Glomerular visceral epithelial cell (primary cell): ENCODE data around the gene IFNAR2.
A peak's percentile ranks its signal among the peaks of the same experiment; 100 is the strongest.
"Not testable (repeated sequence)": the region's sequence is repeated elsewhere in the genome, so short reads cannot be mapped to it uniquely, and the experiment has no call there.

Source experiments
- DNase-seq: peaks from one replicate; pipeline ENCODE4 v3.0.0-alpha.2; 2016; ENCODE audit errors: extremely low spot score

Gene IFNAR2

GRCh38 chr21:33214056-33214455 is 15.7 kb upstream of the IFNAR2 start:
- no peak for DNase-seq

DNA sequence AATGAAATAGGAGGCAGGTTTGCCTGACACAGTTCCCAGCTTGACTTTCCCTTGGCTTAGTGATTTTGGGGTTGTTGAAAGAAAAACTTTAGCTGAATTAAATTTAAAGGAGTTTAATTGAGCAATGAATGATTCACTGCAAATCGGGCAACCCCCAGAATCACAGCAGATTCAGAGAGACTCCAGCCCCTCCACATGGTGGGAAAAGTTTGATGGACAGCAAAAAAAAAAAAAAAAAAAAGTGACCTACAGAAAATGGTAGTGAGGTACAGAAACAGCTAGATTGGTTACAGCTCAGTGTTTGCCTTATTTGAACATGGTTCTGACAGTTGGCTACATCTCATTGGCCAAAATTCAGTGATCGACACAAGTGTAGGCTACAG is 12.6 kb upstream of the IFNAR2 start:
- DNase-seq: no peak

DNA sequence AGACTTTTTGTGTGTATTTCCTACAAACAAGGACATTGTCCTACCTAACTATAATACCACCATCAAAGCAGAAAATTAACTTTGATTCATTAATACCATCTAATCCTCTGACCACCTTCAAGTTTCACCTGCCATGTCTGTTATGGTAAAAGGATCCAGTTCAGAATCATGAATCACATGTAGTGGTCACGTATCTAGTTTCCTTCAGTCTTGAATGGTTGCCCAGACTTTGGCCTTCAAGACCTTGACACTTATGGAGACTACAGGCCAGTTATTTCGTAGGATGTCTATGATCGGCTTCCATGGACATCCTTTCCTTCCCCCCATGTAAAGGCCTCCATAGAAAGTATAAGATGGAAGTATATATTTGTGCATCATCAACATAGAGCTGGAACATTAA is 10.4 kb upstream of the IFNAR2 start:
- no peak for DNase-seq

- no peak for DNase-seq
Measured at GRCh38 chr21:33219954-33220353, 9.8 kb upstream of the IFNAR2 start.

DNA sequence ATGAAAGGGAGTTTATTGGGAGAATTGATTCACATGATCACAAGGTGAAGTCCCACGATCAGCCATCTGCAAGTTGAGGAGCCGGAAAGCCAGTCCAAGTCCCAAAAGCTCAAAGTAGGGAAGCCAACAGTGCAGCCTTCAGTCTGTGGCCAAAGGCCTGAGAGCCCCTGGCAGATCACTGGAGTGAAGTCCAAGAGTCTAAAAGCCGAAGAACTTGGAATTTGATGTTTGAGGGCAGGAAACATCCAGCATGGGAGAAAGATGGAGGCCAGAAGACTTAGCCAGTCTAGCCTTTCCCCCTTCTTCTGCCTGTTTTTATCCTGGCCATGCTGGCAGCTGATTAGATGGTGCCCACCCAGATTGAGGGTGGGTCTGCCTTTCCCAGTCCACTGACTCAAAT is 4.4 kb upstream of the IFNAR2 start:
- DNase-seq: not testable (repeated sequence)

DNA sequence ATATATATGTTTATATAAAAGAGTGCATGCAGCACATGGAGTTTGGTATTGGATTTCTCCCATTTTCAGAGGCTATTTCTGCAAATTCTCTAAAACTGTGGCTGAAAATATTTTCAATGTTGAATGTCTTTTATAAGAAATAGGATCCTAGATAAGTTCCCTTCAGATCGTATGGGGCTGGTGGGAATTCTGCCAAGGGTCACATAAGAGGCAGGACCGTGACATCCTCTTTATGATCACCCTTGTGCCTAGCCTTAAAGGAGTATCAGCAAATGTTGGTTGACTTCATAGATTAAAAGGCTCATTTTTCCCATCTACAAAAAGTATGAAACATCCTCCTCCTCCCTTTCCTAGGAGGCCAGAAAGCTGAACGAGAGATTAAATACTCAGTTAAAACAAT is 1.3 kb upstream of the IFNAR2 start:
- no peak for DNase-seq

GRCh38 chr21:33229099-33229783 is 497 bp upstream of the IFNAR2 start:
- no peak for DNase-seq

DNA sequence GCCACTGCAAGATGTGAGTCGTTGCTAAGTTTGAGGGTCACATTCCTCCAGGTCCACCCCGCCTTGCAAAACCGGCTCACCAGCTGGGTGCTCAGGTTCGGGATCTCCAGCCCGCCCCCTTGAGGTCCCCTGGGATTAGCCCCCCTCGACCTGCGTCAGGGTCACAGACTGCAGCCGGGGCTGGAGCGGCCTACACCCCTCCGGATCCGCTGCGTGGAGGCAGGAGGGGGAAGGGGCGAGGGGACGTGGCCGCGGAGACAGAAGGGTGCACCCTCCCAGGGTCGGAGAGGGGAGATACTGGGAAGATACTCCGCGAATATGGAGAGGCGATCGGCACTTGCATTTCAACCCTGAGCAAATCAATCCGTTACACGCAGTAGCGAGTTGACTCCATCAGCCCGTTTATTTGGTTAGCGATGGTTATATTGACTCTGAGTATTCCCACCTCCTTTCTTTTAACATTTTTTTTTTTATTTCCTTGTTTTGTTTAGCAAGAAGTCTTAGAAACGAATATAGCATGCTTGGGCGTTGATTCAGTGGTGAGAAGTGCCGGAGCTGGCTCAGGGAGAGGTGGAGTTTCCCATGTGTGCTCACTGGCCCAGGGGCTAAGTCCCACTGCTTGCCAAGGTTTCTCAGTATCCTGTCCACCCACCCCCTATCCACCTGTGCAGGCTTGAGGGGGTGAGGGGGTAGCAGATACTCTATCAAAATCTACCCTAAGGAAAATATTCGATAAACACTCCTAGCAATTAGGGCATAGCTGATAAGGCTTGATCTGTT is 997 bp downstream of the IFNAR2 start:
- peak; percentile 68 for DNase-seq

DNA sequence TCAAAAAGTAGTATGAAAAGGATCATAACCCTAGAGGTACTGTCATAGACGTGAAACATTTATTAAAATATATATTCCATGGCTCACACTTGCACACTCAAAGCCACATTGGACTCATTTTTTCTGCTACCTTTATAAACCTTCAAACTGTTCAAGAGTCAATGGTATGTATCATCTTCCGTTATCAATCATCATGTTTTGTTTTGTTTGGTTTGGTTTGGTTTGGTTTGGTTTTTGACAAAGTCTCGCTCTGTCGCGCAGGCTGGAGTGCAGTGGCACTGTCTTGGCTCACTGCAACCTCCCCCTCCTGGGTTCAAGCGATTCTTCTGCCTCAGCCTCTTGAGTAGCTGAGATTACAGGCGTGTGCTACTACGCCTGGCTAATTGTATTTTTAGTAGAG is 1.8 kb downstream of the IFNAR2 start:
- DNase-seq: no peak

- no peak for DNase-seq
Measured at GRCh38 chr21:33232291-33233034, 2.7 kb downstream of the IFNAR2 start.

DNA sequence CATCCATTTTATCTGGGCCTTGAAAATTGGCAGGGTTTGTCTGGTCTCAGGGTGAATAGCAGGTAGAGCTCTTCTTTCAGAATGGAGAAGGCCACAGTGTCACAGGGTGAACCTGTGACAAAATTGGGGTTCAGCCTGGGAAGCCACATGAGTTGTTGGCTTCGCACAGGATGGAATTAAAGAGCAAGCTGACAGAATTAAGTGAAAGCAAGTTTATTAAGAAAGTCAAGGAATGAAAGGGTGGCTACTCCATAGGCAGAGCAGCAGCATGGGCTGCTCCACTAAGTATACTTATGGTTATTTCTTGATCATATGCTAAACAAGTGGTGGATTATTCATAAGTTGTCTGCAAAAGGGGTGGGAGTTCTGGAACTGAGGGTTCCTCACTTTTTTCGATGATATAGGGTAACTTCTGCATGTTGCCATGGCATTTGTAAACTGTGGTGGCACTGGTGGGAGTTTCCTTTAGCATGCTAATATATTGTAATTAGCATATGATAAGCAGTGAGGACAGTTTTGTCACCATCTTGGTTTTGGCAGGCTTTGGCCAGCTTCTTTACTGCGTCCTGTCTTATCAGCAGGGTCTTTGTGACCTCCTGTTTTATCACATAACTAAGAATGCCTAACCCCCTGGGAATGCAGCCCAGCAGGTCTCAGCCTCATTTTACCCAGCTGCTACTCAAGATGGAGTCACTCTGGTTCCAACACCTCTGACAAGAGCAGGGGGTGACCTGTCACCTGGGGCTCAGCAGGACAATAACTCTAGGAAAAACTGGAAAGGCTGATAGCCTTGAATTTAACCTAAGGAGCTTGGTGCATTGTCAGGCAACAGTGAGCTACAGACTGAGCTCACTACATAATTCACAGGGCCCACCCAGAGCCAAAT is 5.1 kb downstream of the IFNAR2 start:
- no peak for DNase-seq

GRCh38 chr21:33236013-33236686 is 6.4 kb downstream of the IFNAR2 start:
- DNase-seq: no peak

GRCh38 chr21:33236766-33237165 is 7.0 kb downstream of the IFNAR2 start:
- DNase-seq: no peak

DNA sequence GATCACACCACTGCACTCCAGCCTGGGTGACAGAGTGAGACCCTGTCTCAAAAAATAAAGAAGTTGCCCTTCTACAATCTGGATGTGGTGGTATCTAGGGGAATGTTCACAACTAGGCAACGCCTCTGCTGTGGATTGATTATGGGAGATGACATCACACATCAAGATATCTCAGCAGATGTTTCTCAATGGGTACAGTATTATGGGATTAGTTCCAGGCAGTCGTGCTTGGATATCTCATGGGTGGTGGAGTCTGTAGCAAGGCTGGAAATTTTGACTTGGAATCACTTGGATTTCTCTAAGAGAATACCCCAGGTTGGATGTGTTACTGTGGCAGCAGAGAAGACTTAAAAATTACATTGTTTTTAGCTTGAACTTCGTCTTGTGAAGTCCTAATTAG is 7.7 kb downstream of the IFNAR2 start:
- DNase-seq: no peak

GRCh38 chr21:33238146-33238545 is 8.4 kb downstream of the IFNAR2 start:
- DNase-seq: no peak

- no peak for DNase-seq
Measured at GRCh38 chr21:33238565-33239255, 9.0 kb downstream of the IFNAR2 start.

GRCh38 chr21:33239559-33240127 is 9.9 kb downstream of the IFNAR2 start:
- not testable (repeated sequence) for DNase-seq

DNA sequence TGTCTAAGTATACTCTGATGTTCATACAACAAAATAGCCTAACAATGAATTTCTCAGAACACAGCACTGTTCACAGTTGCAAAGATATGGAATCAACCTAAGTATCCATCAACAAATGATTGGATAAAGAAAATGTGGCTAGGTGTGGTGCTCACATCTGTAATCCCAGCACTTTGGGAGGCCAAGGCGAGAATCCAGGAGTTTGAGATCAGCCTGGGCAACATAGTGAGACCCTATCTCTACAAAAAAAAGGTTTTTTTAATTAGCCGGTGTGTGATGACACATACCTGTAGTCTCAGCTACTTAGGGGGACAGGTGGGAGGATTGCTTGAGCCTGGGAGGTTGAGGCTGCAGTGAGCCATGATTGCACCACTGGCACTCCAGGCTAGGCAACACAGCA is 10.7 kb downstream of the IFNAR2 start:
- no peak for DNase-seq

DNA sequence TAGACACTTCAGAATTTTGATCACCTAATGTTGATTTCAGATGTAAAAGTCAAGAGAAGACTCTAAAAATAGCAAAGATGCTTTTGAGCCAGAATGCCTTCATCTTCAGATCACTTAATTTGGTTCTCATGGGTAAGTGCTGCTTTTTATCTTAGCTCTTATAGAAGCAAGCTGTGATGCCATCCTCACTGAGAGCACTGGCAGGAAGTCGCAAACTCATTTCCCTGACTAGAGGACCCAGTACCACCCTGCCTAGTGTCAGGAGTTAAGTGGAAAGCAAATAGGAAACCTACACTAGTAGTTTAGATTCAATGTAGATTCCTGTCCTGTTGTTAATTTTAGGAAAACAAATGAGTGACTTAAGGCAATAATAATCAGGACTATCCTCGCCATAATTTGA is 12.1 kb downstream of the IFNAR2 start:
- DNase-seq: no peak

DNA sequence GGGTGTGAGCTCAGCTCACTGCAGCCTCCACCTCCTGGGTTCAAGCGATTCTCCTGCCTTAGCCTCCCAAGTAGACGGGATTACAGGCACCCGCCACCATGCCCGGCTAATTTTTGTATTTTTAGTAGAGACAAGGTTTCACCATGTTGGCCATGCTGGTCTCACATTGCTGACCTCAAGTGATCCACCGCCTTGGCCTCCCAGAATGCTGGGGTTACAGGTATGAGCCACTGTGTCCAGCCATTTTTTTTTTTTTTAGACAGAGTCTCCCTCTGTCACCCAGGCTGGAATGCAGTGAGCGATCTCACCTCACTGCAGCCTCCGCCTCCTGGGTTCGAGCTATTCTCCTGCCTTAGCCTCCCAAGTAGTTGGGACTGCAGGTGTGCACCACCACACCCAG is 13.1 kb downstream of the IFNAR2 start:
- not testable (repeated sequence) for DNase-seq
